ENCODE data around the gene TKFC.

DNA sequence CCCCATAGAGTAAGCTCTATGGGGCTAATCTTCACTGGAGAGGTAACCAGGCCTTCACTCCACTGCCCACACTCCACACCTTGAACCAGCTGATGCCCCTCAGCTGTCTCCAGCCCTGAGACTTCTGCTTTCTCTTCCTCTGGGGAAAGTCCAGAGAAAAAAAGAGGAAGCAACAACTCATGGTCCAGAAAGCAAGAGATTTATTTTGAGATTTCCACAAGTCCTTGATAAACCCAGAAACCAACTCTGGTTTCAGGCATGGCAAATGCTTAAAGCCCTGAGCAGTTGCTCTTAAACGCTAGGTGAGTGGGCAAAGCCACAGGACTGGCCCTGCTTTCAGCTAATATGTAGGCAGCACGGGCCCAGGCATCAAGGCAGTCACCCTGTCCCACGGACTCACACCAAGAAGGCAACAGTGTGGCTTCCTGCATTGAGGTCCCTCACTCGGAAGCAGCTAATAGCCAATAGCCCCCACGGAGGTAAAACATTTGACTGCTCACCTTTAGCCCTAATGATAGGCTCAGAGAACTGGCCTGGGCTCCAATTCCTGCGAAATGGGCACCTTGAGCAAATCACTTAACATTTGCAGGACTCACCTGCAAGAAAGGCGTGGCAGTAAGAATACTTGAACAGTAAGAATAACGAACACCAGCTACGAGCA lies 24.3 kb downstream of the TKFC start:
- TF ChIP-seq EZH2phosphoT487 (IDR thresholded peaks at IDR 0.05; ENCODE audit: low read depth, severe bottlenecking, unreplicated experiment), result no peak
- TF ChIP-seq, protein P1, sequence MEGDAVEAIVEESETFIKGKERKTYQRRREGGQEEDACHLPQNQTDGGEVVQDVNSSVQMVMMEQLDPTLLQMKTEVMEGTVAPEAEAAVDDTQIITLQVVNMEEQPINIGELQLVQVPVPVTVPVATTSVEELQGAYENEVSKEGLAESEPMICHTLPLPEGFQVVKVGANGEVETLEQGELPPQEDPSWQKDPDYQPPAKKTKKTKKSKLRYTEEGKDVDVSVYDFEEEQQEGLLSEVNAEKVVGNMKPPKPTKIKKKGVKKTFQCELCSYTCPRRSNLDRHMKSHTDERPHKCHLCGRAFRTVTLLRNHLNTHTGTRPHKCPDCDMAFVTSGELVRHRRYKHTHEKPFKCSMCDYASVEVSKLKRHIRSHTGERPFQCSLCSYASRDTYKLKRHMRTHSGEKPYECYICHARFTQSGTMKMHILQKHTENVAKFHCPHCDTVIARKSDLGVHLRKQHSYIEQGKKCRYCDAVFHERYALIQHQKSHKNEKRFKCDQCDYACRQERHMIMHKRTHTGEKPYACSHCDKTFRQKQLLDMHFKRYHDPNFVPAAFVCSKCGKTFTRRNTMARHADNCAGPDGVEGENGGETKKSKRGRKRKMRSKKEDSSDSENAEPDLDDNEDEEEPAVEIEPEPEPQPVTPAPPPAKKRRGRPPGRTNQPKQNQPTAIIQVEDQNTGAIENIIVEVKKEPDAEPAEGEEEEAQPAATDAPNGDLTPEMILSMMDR (IDR thresholded peaks at IDR 0.05; ENCODE audit: poor library complexity), result no peak

Measured in hepatocyte (in vitro differentiated cells).